HG02759 (cell line): ENCODE measurements around the gene UBE2G2.

Source experiments
- ATAC-seq: cut with Tn5 transposase; IDR thresholded peaks from one replicate; pipeline ENCODE4 v1.9.1; 2021; ENCODE audit warnings: mild to moderate bottlenecking, moderate library complexity; ENCODE audit not compliant: unreplicated experiment

UBE2G2 gene

GRCh38 chr21:44816761-44817505 lies 15.3 kb upstream of the UBE2G2 start:
- ATAC-seq: no peak

GRCh38 chr21:44815852-44816628 lies 14.4 kb upstream of the UBE2G2 start:
- no peak for ATAC-seq

- ATAC-seq: no peak
Measured at GRCh38 chr21:44815225-44815624, 13.6 kb upstream of the UBE2G2 start.

GRCh38 chr21:44814498-44815023 lies 12.9 kb upstream of the UBE2G2 start:
- no peak for ATAC-seq

GRCh38 chr21:44813727-44814126 lies 12.1 kb upstream of the UBE2G2 start:
- no peak for ATAC-seq

- no peak for ATAC-seq
Measured at GRCh38 chr21:44813149-44813548, 11.5 kb upstream of the UBE2G2 start.

- ATAC-seq: no peak
Measured at GRCh38 chr21:44812640-44813039, 11.0 kb upstream of the UBE2G2 start.

- ATAC-seq: no peak
Measured at GRCh38 chr21:44810779-44811178, 9.2 kb upstream of the UBE2G2 start.

- ATAC-seq: no peak
Measured at GRCh38 chr21:44805859-44806258, 4.2 kb upstream of the UBE2G2 start.

GRCh38 chr21:44805226-44805625 lies 3.6 kb upstream of the UBE2G2 start:
- ATAC-seq: no peak

GRCh38 chr21:44804762-44805161 lies 3.1 kb upstream of the UBE2G2 start:
- no peak for ATAC-seq

- no peak for ATAC-seq
Measured at GRCh38 chr21:44803651-44804050, 2.0 kb upstream of the UBE2G2 start.

GRCh38 chr21:44802396-44803153 lies 955 bp upstream of the UBE2G2 start:
- no peak for ATAC-seq

- peak; percentile 39 for ATAC-seq
Measured at GRCh38 chr21:44800971-44801467, 601 bp downstream of the UBE2G2 start.

GRCh38 chr21:44800103-44800502 lies 1.5 kb downstream of the UBE2G2 start:
- ATAC-seq: no peak

GRCh38 chr21:44799646-44800045 lies 2.0 kb downstream of the UBE2G2 start:
- ATAC-seq: no peak

GRCh38 chr21:44797775-44798174 lies 3.8 kb downstream of the UBE2G2 start:
- no peak for ATAC-seq

GRCh38 chr21:44795342-44795741 lies 6.3 kb downstream of the UBE2G2 start:
- no peak for ATAC-seq

GRCh38 chr21:44793592-44794374 lies 7.8 kb downstream of the UBE2G2 start:
- ATAC-seq: no peak
